DND-41 (cell line): Measurements from ENCODE around the gene IFT122.

Experiments used
- ATAC-seq: fragments of 200-7000 bp; cut with Tn5 transposase; 3 replicates; pipeline ENCODE4 v1.9.1; 2021; ENCODE audit warnings: low read depth; ENCODE audit not compliant: insufficient read depth
- DNase-seq: peaks from one replicate; pipeline ENCODE4 v3.0.0-alpha.2; 2020
- H2AFZ ChIP-seq: 2 replicates; pipeline ENCODE4 v1.6.0; 2012; ENCODE audit warnings: low read depth, low read length
- H3K27ac ChIP-seq: 2 replicates; pipeline ENCODE4 v1.5.1; 2012; ENCODE audit warnings: low read length, inconsistent platforms
- H3K27me3 ChIP-seq: fragments of 200-600 bp; sonication (generic); 2 replicates; pipeline ENCODE4 v1.6.0; 2012; ENCODE audit warnings: low read length, mild to moderate bottlenecking, inconsistent platforms; ENCODE audit not compliant: insufficient read depth, poor library complexity
- H3K36me3 ChIP-seq: 2 replicates; pipeline ENCODE4 v1.5.1; 2012; ENCODE audit warnings: low read length, inconsistent platforms; ENCODE audit not compliant: insufficient read depth
- H3K4me1 ChIP-seq: 2 replicates; pipeline ENCODE4 v1.5.1; 2012; ENCODE audit warnings: mild to moderate bottlenecking, low read length; ENCODE audit not compliant: insufficient read depth
- H3K4me2 ChIP-seq: 2 replicates; pipeline ENCODE4 v1.6.0; 2012; ENCODE audit warnings: mild to moderate bottlenecking, moderate library complexity, low read length, inconsistent platforms; ENCODE audit not compliant: insufficient read depth
- H3K4me3 ChIP-seq, 2 experiments: fragments of 200-600 bp in 1 of 2; shearing (Covaris generic) in 1 of 2; 2 replicates each; pipeline ENCODE4 v1.5.1; 2012 to 2016; ENCODE audit warnings: inconsistent platforms in 2 of 2, low read length in 2 of 2, mild to moderate bottlenecking in 2 of 2, low read depth in 1 of 2, moderate library complexity in 1 of 2
- H3K79me2 ChIP-seq: 2 replicates; pipeline ENCODE4 v1.6.0; 2012; ENCODE audit warnings: low read length, inconsistent platforms; ENCODE audit not compliant: insufficient read depth
- H3K9ac ChIP-seq: 2 replicates; pipeline ENCODE4 v1.6.0; 2012; ENCODE audit warnings: low read depth, mild to moderate bottlenecking, inconsistent platforms, low read length, moderate library complexity
- H3K9me3 ChIP-seq: 2 replicates; pipeline ENCODE4 v1.5.1; 2012; ENCODE audit warnings: low read length, moderate library complexity, mild to moderate bottlenecking, inconsistent platforms; ENCODE audit not compliant: insufficient read depth, severe bottlenecking
- H4K20me1 ChIP-seq: 2 replicates; pipeline ENCODE4 v1.6.0; 2012; ENCODE audit warnings: low read length; ENCODE audit not compliant: insufficient read depth
- CTCF ChIP-seq: IDR thresholded peaks from 2 replicates; pipeline ENCODE4 v1.5.1; 2012; ENCODE audit warnings: borderline replicate concordance, low read length, moderate library complexity, mild to moderate bottlenecking; ENCODE audit not compliant: poor library complexity, severe bottlenecking; ENCODE audit errors: extremely low read depth
- EZH2 ChIP-seq: IDR thresholded peaks from 3 replicates; pipeline ENCODE4 v1.6.1; 2012; ENCODE audit warnings: borderline replicate concordance, low read depth, mild to moderate bottlenecking, moderate library complexity, low read length, inconsistent platforms; ENCODE audit not compliant: severe bottlenecking

IFT122 gene

GRCh38 chr3:129554356-129555152 lies 114.5 kb downstream of the IFT122 start:
- Histone ChIP-seq H4K20me1 (peaks cover 5% of the 10 kb centered on the region; the same call in 1 of the 2 replicates), H3K4me3 (no peak overlapping the region), H3K4me2 (no peak overlapping the region), H3K27me3 (no peaks in the 10 kb centered on the region), H3K9ac (no peak overlapping the region), H3K9me3 (no peaks in the 10 kb centered on the region), H2AFZ (no peak overlapping the region), H3K79me2 (no peaks in the 10 kb centered on the region), H3K4me1 (no peaks in the 10 kb centered on the region), H3K36me3 (peaks cover 48% of the 10 kb centered on the region), H3K27ac (no peak overlapping the region)
- ATAC-seq (0 out of 3 replicates have a peak, but pooled peaks have one; percentile 20), DNase-seq (no peak)
- no peak for TF ChIP-seq EZH2
- TF ChIP-seq CTCF: no peak

GRCh38 chr3:129555153-129555550 lies 115.1 kb downstream of the IFT122 start:
- H3K79me2 ChIP-seq: no peaks in the 10 kb centered on the region
- no peaks in the 10 kb centered on the region for H3K4me1 ChIP-seq
- H3K4me3 ChIP-seq: no peak overlapping the region
- no peak overlapping the region for H3K9ac ChIP-seq
- TF ChIP-seq EZH2: no peak
- no peak for TF ChIP-seq CTCF
- H3K4me2 ChIP-seq: no peak overlapping the region
- no peak overlapping the region for H2AFZ ChIP-seq
- no peak overlapping the region for H3K27ac ChIP-seq
- H4K20me1 ChIP-seq: peaks cover 5% of the 10 kb centered on the region
- H3K36me3 ChIP-seq: peaks cover 54% of the 10 kb centered on the region
- no peaks in the 10 kb centered on the region for H3K9me3 ChIP-seq
- ATAC-seq (no peak), DNase-seq (no peak)
- no peaks in the 10 kb centered on the region for H3K27me3 ChIP-seq

- Histone ChIP-seq H3K27ac (no peak overlapping the region), H3K27me3 (no peaks in the 10 kb centered on the region), H3K9ac (no peak overlapping the region), H4K20me1 (peaks cover 5% of the 10 kb centered on the region), H3K36me3 (peaks cover 60% of the 10 kb centered on the region), H3K4me3 (no peak overlapping the region), H3K4me1 (no peaks in the 10 kb centered on the region), H3K79me2 (no peaks in the 10 kb centered on the region), H3K9me3 (no peaks in the 10 kb centered on the region), H2AFZ (no peak overlapping the region), H3K4me2 (no peak overlapping the region)
- TF ChIP-seq CTCF (no peak), EZH2 (no peak)
- DNase-seq (no peak), ATAC-seq (no peak)
These were observed 115.8 kb downstream of the IFT122 start for GRCh38 chr3:129555616-129556357.
